PC-3 (cell line): ENCODE measurements around the gene CSTPP1. TPM values are rescaled to one million over a fixed set of nuclear protein-coding genes. Genes with fewer than 3 reads are reported as not detected.

Experiments used
- ATAC-seq: fragments of 200-7000 bp; cut with Tn5 transposase; 2 replicates; pipeline ENCODE4 v1.9.1; 2020; ENCODE audit warnings: mild to moderate bottlenecking, moderate library complexity
- BruUV-seq: library from RNA; stranded (reverse); fragments of 400-500 nt; replicated peaks from 2 replicates; lab custom pipeline; 2021; lab: Mats Ljungman, UMichigan
- CTCF ChIA-PET: fragments of 300-600 bp; sonication (Branson Sonifier 250); formaldehyde crosslinking; loops from one replicate; lab custom pipeline; 2022; ENCODE audit warnings: antibody characterized with exemption; lab: Charles Lee
- POLR2A ChIA-PET: fragments of 300-600 bp; sonication (Branson Sonifier 250); formaldehyde crosslinking; loops from one replicate; lab custom pipeline; 2022; ENCODE audit warnings: antibody characterized with exemption; ENCODE audit not compliant: unreplicated experiment; lab: Charles Lee
- DNase-seq: peaks from one replicate; pipeline ENCODE4 v3.0.0-alpha.2; 2015
- H2AFZ ChIP-seq: fragments of 300-600 bp; sonication (generic); 2 replicates; pipeline ENCODE4 v1.6.0; 2016; ENCODE audit warnings: antibody characterized with exemption, low read length
- H3F3A ChIP-seq: fragments of 300-600 bp; sonication (generic); one replicate; pipeline ENCODE4 v1.6.0; 2017; ENCODE audit warnings: antibody characterized with exemption, low read length, control low read depth, mild to moderate bottlenecking; ENCODE audit not compliant: unreplicated experiment
- H3K27ac ChIP-seq: fragments of 300-600 bp; sonication (generic); 2 replicates; pipeline ENCODE4 v1.5.1; 2016; ENCODE audit warnings: mild to moderate bottlenecking, low read length
- H3K27me3 ChIP-seq: fragments of 300-600 bp; sonication (generic); 2 replicates; pipeline ENCODE4 v1.6.1; 2016; ENCODE audit warnings: low read length, mixed read lengths
- H3K36me3 ChIP-seq: fragments of 300-600 bp; sonication (generic); 2 replicates; pipeline ENCODE4 v1.6.1; 2016; ENCODE audit warnings: low read depth, mixed run types, low read length, mixed read lengths
- H3K4me1 ChIP-seq: fragments of 300-600 bp; sonication (generic); 2 replicates; pipeline ENCODE4 v1.5.1; 2016; ENCODE audit warnings: low read length; ENCODE audit not compliant: insufficient read depth
- H3K4me2 ChIP-seq: fragments of 300-600 bp; sonication (generic); 2 replicates; pipeline ENCODE4 v1.6.0; 2016; ENCODE audit warnings: low read length
- H3K4me3 ChIP-seq: fragments of 300-600 bp; sonication (generic); 2 replicates; pipeline ENCODE4 v1.5.1; 2016; ENCODE audit warnings: mild to moderate bottlenecking, low read length, mixed read lengths
- H3K79me2 ChIP-seq: fragments of 300-600 bp; sonication (generic); 2 replicates; pipeline ENCODE4 v1.6.1; 2017; ENCODE audit warnings: low read length, mixed read lengths
- H3K9ac ChIP-seq: fragments of 300-600 bp; sonication (generic); 2 replicates; pipeline ENCODE4 v1.6.0; 2016; ENCODE audit warnings: mild to moderate bottlenecking, low read length
- H3K9me2 ChIP-seq: fragments of 300-600 bp; sonication (generic); replicated peaks from 2 replicates; pipeline ENCODE4 v1.6.1; 2016; ENCODE audit warnings: mixed run types, low read length, mixed read lengths
- H3K9me3 ChIP-seq: fragments of 300-600 bp; sonication (generic); 2 replicates; pipeline ENCODE4 v1.6.1; 2016; ENCODE audit warnings: low read length, mixed read lengths
- H4K20me1 ChIP-seq: fragments of 300-600 bp; sonication (generic); 2 replicates; pipeline ENCODE4 v1.6.1; 2016; ENCODE audit warnings: low read length, mixed read lengths
- EZH2 ChIP-seq: fragments of 300-600 bp; sonication (generic); IDR thresholded peaks from one replicate; pipeline ENCODE4 v1.6.1; 2017; ENCODE audit warnings: antibody characterized with exemption, mild to moderate bottlenecking, low read length; ENCODE audit not compliant: unreplicated experiment
- EZH2phosphoT487 ChIP-seq: fragments of 300-600 bp; sonication (generic); IDR thresholded peaks from 2 replicates; pipeline ENCODE4 v1.6.1; 2018; ENCODE audit warnings: mild to moderate bottlenecking, antibody characterized with exemption, low read length, borderline replicate concordance
- intact Hi-C: fragments of 100-400 bp; cut with micrococcal nuclease; formaldehyde crosslinking; loops from 2 replicates; pipeline ENCODE4 v1.9.0; 2023
- total RNA-seq: library from RNA; depleted of rRNA; stranded (reverse); fragments of >200 nt; gene quantifications from 2 replicates; pipeline ENCODE4 v1.2.3, GENCODE V29; 2014
- TF ChIP-seq, protein P1 (sequence below): fragments of 300-600 bp; sonication (generic); conservative IDR thresholded peaks from 2 replicates; pipeline ENCODE4 v1.5.1; 2017; ENCODE audit warnings: antibody characterized with exemption, low read depth, mild to moderate bottlenecking, low read length

CSTPP1 gene
- total RNA-seq, 1 experiment from 2014 or later, result 21.7 TPM

DNA sequence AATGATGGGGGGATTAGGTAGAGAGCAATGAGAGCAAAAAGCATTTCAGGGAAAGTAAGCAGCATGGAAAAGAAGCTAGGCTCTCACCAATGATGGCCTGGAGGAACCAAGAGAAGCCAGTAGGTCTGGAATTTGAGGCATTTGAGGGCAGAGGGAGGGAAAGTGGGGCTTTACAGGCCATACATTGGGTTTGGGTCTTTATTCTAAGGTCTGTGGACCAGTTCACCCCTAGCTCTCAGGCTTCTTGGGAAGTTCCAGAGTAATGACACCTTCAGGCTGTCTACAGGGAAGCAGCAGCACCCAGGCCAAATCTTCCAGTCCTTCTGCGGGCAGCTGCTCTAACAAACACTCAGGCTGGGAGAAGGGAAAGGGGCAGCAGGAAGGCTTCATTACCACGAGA lies 210.7 kb downstream of the CSTPP1 start:
- Histone ChIP-seq H3K36me3 (no peaks in the 10 kb centered on the region), H3K9me2 (no peaks in the 10 kb centered on the region), H3K27ac (no peak overlapping the region), H2AFZ (no peak overlapping the region), H4K20me1 (no peaks in the 10 kb centered on the region), H3K9me3 (no peaks in the 10 kb centered on the region), H3K4me3 (no peak overlapping the region), H3K9ac (no peak overlapping the region), H3F3A (no peaks in the 10 kb centered on the region), H3K79me2 (no peaks in the 10 kb centered on the region), H3K27me3 (no peaks in the 10 kb centered on the region), H3K4me1 (0 out of 2 replicates have a peak, but pooled peaks cover 5% of the 10 kb centered on the region), H3K4me2 (no peak overlapping the region)
- DNase-seq (no peak), ATAC-seq (no peak)
- POLR2A ChIA-PET, result no interaction called here
- CTCF ChIA-PET, result no interaction called here
- BruUV-seq, result no TSS peak
- intact Hi-C loops, result no loop called here
- TF ChIP-seq, protein P1, sequence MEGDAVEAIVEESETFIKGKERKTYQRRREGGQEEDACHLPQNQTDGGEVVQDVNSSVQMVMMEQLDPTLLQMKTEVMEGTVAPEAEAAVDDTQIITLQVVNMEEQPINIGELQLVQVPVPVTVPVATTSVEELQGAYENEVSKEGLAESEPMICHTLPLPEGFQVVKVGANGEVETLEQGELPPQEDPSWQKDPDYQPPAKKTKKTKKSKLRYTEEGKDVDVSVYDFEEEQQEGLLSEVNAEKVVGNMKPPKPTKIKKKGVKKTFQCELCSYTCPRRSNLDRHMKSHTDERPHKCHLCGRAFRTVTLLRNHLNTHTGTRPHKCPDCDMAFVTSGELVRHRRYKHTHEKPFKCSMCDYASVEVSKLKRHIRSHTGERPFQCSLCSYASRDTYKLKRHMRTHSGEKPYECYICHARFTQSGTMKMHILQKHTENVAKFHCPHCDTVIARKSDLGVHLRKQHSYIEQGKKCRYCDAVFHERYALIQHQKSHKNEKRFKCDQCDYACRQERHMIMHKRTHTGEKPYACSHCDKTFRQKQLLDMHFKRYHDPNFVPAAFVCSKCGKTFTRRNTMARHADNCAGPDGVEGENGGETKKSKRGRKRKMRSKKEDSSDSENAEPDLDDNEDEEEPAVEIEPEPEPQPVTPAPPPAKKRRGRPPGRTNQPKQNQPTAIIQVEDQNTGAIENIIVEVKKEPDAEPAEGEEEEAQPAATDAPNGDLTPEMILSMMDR, result no peak
- TF ChIP-seq EZH2 (no peak), EZH2phosphoT487 (no peak)

DNA sequence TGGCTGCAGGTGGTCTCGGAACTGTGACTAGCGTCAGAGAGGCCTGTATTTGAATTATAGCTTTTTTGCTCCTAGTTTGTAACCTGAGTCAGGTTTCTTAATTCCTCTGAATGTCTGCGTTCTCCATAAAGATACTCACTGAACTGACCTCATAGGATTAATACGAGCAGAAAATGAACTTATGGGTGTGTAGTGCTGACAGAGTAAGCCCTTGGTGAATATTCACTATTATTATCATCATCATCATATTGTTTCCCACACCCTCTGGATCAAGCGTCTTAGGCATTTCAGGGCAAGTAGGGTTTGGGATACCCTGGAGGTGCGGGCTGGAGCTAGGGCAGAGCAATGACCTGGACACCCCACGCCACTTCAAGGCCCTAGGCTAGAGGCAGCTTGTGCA lies 211.1 kb downstream of the CSTPP1 start:
- DNase-seq, result no peak
- TF ChIP-seq EZH2phosphoT487 (no peak), EZH2 (no peak)
- TF ChIP-seq, protein P1, result no peak

DNA sequence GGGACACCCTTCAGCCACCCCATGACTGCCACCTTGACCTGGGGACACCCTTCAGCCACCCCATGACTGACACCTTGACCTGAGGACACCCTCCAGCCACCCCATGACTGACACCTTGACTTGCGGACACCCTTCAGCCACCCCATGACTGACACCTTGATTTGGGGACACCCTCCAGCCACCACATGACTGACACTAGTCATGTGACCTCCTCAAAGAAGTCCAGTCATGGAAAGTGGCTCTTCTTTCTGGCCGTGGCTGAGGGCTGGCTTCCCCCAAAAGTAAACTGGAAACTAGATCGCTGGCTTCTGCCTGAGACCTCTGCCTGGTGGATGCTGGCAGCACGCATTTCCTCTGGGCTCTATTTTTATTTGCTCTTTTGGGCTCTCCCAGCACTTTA lies 211.7 kb downstream of the CSTPP1 start:
- Histone ChIP-seq H3K4me2 (no peak overlapping the region), H3K4me1 (0 out of 2 replicates have a peak, but pooled peaks cover 2% of the 10 kb centered on the region), H3F3A (no peaks in the 10 kb centered on the region), H3K27ac (no peak overlapping the region), H2AFZ (no peak overlapping the region), H3K9me2 (no peaks in the 10 kb centered on the region), H3K36me3 (no peaks in the 10 kb centered on the region), H4K20me1 (no peaks in the 10 kb centered on the region), H3K4me3 (no peak overlapping the region), H3K9ac (no peak overlapping the region), H3K9me3 (no peaks in the 10 kb centered on the region), H3K79me2 (no peaks in the 10 kb centered on the region), H3K27me3 (no peaks in the 10 kb centered on the region)
- ChIA-PET POLR2A (no interaction called here), CTCF (no interaction called here)
- intact Hi-C loops, result no loop called here
- TF ChIP-seq, protein P1, result no peak
- TF ChIP-seq EZH2 (no peak), EZH2phosphoT487 (no peak)
- no peak for ATAC-seq
- no peak for DNase-seq
- BruUV-seq, result no TSS peak

More for the DNA sequence above, 211.1 kb downstream of the CSTPP1 start:
- Histone ChIP-seq H4K20me1 (no peaks in the 10 kb centered on the region), H3K9me3 (no peaks in the 10 kb centered on the region), H3K27ac (no peak overlapping the region), H3F3A (no peaks in the 10 kb centered on the region), H3K4me2 (no peak overlapping the region), H3K36me3 (no peaks in the 10 kb centered on the region), H3K4me3 (no peak overlapping the region), H3K9me2 (no peaks in the 10 kb centered on the region), H3K27me3 (no peaks in the 10 kb centered on the region), H3K79me2 (no peaks in the 10 kb centered on the region), H3K4me1 (0 out of 2 replicates have a peak, but pooled peaks cover 5% of the 10 kb centered on the region), H3K9ac (no peak overlapping the region), H2AFZ (no peak overlapping the region)
- ATAC-seq, result no peak
- intact Hi-C loops, result no loop called here
- CTCF ChIA-PET, result no interaction called here
- POLR2A ChIA-PET, result no interaction called here
- no TSS peak for BruUV-seq
